Ovary (tissue), 9 donors: ENCODE data around the gene RBX1. TPM values are rescaled to one million over a fixed set of nuclear protein-coding genes. Genes with fewer than 3 reads are reported as not detected.

Experiments used
- DNase-seq, 5 donors: peaks; one replicate each; pipeline ENCODE4 v3.0.0-alpha.2; 2019 to 2020
- H3K27ac ChIP-seq, 2 donors: fragments of 200-600 bp; one replicate each; pipeline versions ENCODE4 v1.5.1 to v1.8.0; 2019 to 2022
- H3K27me3 ChIP-seq: fragments of 200-600 bp; one replicate; pipeline ENCODE4 v1.8.0; 2022
- H3K36me3 ChIP-seq: fragments of 200-600 bp; sonication (generic); one replicate; pipeline ENCODE4 v1.5.1; 2019
- H3K4me1 ChIP-seq: one replicate; pipeline ENCODE4 v1.8.1; 2013; ENCODE audit warnings: mild to moderate bottlenecking, moderate library complexity; ENCODE audit not compliant: insufficient read depth
- H3K4me3 ChIP-seq: fragments of 200-600 bp; sonication (generic); one replicate; pipeline ENCODE4 v1.5.1; 2017
- H3K9me3 ChIP-seq, 2 donors: fragments of 200-600 bp in 1 of 2; sonication (generic) in 1 of 2; one replicate each; pipeline versions ENCODE4 v1.5.1 to v1.8.1; 2013 to 2019; ENCODE audit warnings: mild to moderate bottlenecking in 1 of 2, moderate library complexity in 1 of 2
- CTCF ChIP-seq, 3 donors: fragments of 450-650 bp in 2 of 3; fragments of 200-600 bp in 1 of 3; IDR thresholded peaks; one replicate each; pipeline versions ENCODE4 v1.5.1 to v1.8.0; 2016 to 2022; ENCODE audit warnings: antibody characterized with exemption in 3 of 3, mild to moderate bottlenecking in 1 of 3
- EP300 ChIP-seq: sonication (generic); formaldehyde crosslinking; IDR thresholded peaks from one replicate; pipeline ENCODE4 v1.6.1; 2017; ENCODE audit warnings: antibody characterized with exemption
- POLR2A ChIP-seq: fragments of 450-650 bp; IDR thresholded peaks from one replicate; pipeline ENCODE4 v1.6.1; 2017; ENCODE audit warnings: antibody characterized with exemption, mild to moderate bottlenecking, moderate library complexity
- WGBS, 3 donors: extraction: QIAGEN DNeasy Blood & Tissue Kit in 1 of 3; methylation state at CpG; one replicate each; pipeline versions ENCODE4 v1.1.5 to v1.1.7; 2013 to 2017; 5-methylcytosine and 5-hydroxymethylcytosine counted together
- intact Hi-C, 4 donors: fragments of 100-400 bp; cut with DNase I; formaldehyde crosslinking; loops; one replicate each; pipeline versions ENCODE4 v1.11.0 to v1.15.1; 2022 to 2023
- polyA plus RNA-seq, 2 donors: library from polyadenylated mRNA; stranded (reverse); fragments of 200-250 nt in 1 of 2; fragments of 350-450 nt in 1 of 2; fragmentation: Illumina TruSeq in 1 of 2; extraction: RNeasy Lipid Tissue Mini Kit (QIAGEN cat#74804) in 1 of 2; gene quantifications; one replicate each; pipeline ENCODE4 v1.2.3, GENCODE V29; 2013 to 2014
- small RNA-seq: library from RNA; depleted of rRNA; stranded (forward); fragments of <200 nt; gene quantifications from one replicate; pipeline ENCODE3, GENCODE V24; 2016
- total RNA-seq, 7 donors: library from RNA; depleted of rRNA in 2 of 7; stranded (reverse); fragments of >200 nt in 2 of 7; fragmentation: NEBNext Ultra II Directional in 3 of 7; extraction: Animal tissue kit (Norgen Biotek cat#: 25700) in 3 of 7; gene quantifications; one replicate each; pipeline versions ENCODE4 v1.1.0 to v1.2.4, GENCODE V29; 2016 to 2023
- donor health status: DM: no; HTN: no; CAD: no; lungs with moderate emphysema.
- donor health status: DM: no; HTN: no; CAD: no.
- donor health status: Bipolar disorder and iron deficiency.
- donor health status: DM: yes; HTN: yes; CAD: no.
- donor health status: DM: no; HTN: no; CAD: no.
- donor health status: DM: yes; HTN: yes; CAD: no.

Gene RBX1
- total and polyA plus RNA-seq, 9 donors = 22.3 to 45.1 (median 38.7) TPM

GRCh38 chr22:41021613-41022454, 70.7 kb downstream of the RBX1 start:
- peak; percentile 71 to 84 (median 73) for DNase-seq
- H3K36me3 ChIP-seq = no peaks in the 10 kb centered on the region
- peak overlapping the region; percentile 92 to 99 for H3K27ac ChIP-seq
- peak overlapping the region; percentile 70 for H3K4me3 ChIP-seq
- intact Hi-C loops = loop anchor here (2.0 to 10.0 kb wide), 4 partner anchors 69 to 73 kb away; partner anchors contain the start of genes EP300 (in 2 of the 4) and RBX1 (in 2 of the 4)
- H3K4me1 ChIP-seq = no peaks in the 10 kb centered on the region
- TF ChIP-seq CTCF (IDR thresholded peaks at IDR 0.05) = peak in 1 of 3 donors; percentile 21
- no peak for TF ChIP-seq POLR2A
- 0 to 1% (median 1%) methylated on average over 63 to 85 of the region's 85 CpGs for WGBS, 3 donors
- H3K27me3 ChIP-seq = no peaks in the 10 kb centered on the region
- H3K9me3 ChIP-seq = no peaks in the 10 kb centered on the region

- H3K9me3 ChIP-seq = no peaks in the 10 kb centered on the region
- no peaks in the 10 kb centered on the region for H3K27me3 ChIP-seq
- H3K27ac ChIP-seq = peak overlapping the region; percentile 92 to 99
- WGBS, 3 donors = 3 to 4% (median 4%) methylated on average over 40 to 46 of the region's 46 CpGs
- H3K4me1 ChIP-seq = no peaks in the 10 kb centered on the region
- peak in 1 of 3 donors; percentile 9 for TF ChIP-seq CTCF (IDR thresholded peaks at IDR 0.05)
- no peak for TF ChIP-seq EP300
- peak; percentile 86 for TF ChIP-seq POLR2A
- H3K4me3 ChIP-seq = peak overlapping the region; percentile 70
- no peaks in the 10 kb centered on the region for H3K36me3 ChIP-seq
- DNase-seq = peak; percentile 94 to 97 (median 96)
- intact Hi-C loops = loop anchor here in 3 of 4 donors (2.0 to 10.0 kb wide), 4 partner anchors 68 to 72 kb away; partner anchors contain the start of genes EP300 (in 2 of the 3) and RBX1 (in 2 of the 3)
Observed at GRCh38 chr22:41022470-41023298, 71.5 kb downstream of the RBX1 start.

Small RNA genes within 50 kb of the gene (small RNA-seq; reads per million reads assigned to genes)
- gene RF00017 (not detected), gene RNU6-379P (not detected)

Other genes with a start within 250 kb of the RBX1 start
- gene SLC25A17, start 132.0 kb upstream of the RBX1 start, total RNA-seq = 10 to 100 TPM; 23.4 to 44.1 (median 31.6) TPM
- 10 to 100 TPM; 51.8 to 61.4 TPM for gene SLC25A17, start 132.0 kb upstream of the RBX1 start, polyA plus RNA-seq
- 100 to 1,000 TPM; 243 to 935 (median 602) TPM for gene ST13, start 94.7 kb upstream of the RBX1 start, total RNA-seq
- gene ST13, start 94.7 kb upstream of the RBX1 start, polyA plus RNA-seq = 1,000 to 10,000 TPM in 1 of 2 donors, 100 to 1,000 TPM in 1; 650 to 1,503 TPM
- gene XPNPEP3, start 94.2 kb upstream of the RBX1 start, total RNA-seq = 10 to 100 TPM; 12.4 to 28.8 (median 21.3) TPM
- 10 to 100 TPM in 1 of 2 donors, 1 to 10 TPM in 1; 7.4 to 12.9 TPM for gene XPNPEP3, start 94.2 kb upstream of the RBX1 start, polyA plus RNA-seq
- gene DNAJB7, start 89.3 kb upstream of the RBX1 start, total RNA-seq = not detected
- not detected for gene DNAJB7, start 89.3 kb upstream of the RBX1 start, polyA plus RNA-seq
- gene EP300, start 141.2 kb downstream of the RBX1 start, total RNA-seq = 10 to 100 TPM; 51.4 to 86.2 (median 71.9) TPM
- gene EP300, start 141.2 kb downstream of the RBX1 start, polyA plus RNA-seq = 10 to 100 TPM; 23.6 to 57.9 TPM